T-helper 1 cell (primary cell): ENCODE measurements around the gene PDF.
"Not testable (repeated sequence)": the region's sequence is repeated elsewhere in the genome, so short reads cannot be mapped to it uniquely, and the experiment has no call there.

ENCODE experiments used
- DNase-seq, 5 donors: peaks; one replicate each; pipeline ENCODE4 v3.0.0-alpha.2; 2012 to 2020
- total RNA-seq, 4 donors: gene quantifications; one replicate each; lab custom pipeline; 2026; lab: John Stamatoyannopoulos, UW

Gene PDF, protein sequence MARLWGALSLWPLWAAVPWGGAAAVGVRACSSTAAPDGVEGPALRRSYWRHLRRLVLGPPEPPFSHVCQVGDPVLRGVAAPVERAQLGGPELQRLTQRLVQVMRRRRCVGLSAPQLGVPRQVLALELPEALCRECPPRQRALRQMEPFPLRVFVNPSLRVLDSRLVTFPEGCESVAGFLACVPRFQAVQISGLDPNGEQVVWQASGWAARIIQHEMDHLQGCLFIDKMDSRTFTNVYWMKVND
- 0.61 to 2.3 (median 1.2) reads per million in 4 donors for total RNA-seq

DNA sequence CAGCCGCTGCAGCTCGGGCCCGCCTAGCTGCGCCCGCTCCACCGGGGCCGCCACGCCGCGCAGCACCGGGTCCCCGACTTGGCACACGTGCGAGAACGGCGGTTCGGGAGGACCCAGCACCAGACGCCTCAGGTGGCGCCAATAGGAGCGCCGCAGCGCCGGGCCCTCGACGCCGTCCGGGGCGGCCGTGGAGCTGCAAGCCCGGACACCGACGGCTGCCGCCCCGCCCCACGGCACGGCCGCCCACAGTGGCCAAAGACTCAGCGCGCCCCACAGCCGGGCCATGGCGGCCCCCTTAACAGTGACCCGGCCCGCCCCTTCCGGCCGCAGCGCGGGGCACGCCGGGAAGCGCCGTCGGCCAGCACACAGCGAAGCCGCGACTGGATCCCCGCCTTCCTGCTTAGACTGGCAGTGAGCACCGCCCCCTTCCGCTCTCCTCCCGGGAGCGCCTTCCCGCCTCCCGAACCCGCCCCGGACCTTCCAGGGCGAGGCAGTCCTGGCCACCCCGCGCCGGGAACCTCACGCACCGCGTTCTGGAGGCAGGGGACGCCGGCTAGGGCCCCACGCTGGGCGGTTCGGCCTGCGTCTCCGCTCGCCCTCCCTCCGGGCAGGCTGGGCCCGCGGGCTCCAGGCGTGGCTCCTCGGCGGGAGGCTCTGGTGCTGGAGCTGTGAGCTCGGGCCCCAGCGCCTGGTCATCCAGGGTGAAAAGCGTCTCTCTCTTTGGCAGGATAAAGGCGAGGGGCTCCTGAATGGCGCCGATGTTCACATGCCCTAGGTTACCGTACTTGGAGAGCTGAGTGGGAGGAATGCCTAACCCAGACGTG is at the start of gene PDF:
TSS of gene PDF (minus strand) at position 303 of the 824 bp plus-strand sequence. CDS start at position 285, 18 bp downstream.
- DNase-seq: peak; percentile 75 to 84 (median 77)

DNA sequence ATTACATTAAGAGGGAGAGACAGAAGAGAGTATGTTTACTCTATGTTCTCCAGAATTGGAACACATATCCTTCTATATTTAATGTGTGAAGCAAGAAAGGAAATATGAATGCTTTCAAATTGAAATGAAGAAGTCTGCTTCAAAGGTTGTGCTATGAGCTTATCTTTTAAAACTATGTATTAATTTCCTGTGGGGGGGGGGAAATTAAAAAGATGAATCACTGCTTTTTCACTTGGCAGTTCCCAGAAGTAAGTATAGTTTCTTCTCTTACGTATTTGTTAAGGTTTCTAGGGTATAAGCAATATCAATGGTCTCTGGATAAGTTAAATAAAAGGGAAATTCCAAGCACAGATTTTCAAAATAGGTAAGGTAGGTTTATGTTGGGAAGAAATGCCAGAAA is 48.4 kb upstream of the PDF start:
- DNase-seq: no peak

DNA sequence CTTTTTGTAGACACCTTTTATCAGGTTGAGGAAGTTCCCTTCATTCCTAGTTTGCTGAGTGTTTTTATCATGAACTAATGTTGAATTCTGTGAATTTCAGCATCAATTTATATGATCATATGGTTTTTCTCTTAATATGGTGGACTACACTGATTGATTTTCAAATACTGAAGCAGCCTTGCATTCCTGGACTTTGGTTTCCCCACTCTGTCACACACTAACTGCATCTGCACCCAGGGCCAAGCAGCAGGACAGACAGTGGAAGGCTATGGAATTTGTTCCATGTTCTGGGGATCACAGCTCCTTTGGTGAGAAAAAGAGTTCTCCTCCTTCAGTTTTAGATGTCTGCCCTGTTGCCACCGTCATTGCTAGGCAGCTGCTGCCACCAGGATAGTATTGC is 47.6 kb upstream of the PDF start:
- no peak for DNase-seq

DNA sequence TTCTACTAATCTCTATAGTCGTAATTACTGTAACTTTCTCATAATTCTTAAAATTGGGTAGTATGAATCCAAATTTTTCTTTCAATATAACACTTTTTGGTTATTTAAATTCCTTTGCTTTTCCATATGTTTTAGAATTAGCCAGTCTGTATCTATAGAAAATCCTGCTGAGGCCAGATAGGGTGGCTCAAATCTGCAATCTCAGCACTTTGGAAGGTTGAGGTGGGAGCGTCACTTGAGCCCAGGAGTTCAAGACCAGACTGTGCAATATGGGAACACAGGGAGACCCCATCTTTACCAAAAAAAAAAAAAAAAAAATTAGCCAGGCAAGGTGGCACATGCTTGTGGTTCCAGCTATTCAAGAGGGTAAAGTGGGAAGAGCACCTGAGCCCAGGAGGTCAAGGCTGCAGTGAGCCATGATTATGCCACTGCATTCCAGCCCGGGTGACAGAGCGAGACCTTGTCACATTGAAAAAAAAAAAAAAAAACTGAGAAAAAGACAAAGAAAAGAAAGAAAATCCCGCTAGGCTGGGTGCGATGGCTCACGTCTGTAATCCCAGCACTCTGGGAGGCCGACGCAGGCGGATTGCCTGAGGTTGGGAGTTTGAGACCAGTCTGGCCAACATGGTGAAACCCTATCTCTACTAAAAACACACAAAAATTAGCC is 46.1 kb upstream of the PDF start:
- DNase-seq: no peak

DNA sequence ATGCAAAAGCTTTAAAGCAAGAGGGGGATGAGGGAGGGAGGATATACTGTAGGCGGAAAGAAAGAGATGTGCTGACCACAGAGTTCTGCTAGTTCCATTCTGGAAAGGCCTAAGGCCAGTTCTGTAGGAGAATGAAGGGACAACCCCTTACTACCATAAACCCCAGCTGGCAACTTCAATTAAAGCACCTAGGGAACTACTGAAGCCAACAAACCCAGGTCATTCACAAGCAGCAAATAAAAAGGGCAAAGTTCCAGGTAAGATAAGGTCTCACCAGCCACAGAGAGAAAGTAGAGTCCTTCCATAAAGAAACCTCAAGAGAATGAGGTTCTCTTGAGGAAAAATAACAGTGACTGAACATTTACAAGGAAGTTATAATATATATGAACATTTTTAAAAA is 42.6 kb upstream of the PDF start:
- DNase-seq: no peak

DNA sequence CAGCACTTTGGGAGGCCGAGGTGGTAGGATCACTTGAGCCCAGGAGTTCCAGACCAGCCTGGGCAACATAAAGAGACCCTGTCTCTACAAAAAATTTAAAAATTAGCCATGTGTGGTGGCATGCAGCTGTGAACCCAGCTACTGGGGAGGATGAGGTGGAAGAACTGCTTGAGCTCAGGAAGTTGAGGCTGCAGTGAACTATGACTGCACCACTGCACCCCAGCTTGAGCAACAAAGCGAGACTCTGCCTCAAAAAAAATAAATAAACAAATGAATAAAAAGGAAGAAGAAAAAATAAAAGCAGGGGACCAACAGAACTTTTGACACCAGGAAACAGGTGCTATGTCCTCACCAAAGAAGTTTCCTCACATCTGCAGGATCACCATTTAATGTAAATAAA is 41.2 kb upstream of the PDF start:
- no peak for DNase-seq

DNA sequence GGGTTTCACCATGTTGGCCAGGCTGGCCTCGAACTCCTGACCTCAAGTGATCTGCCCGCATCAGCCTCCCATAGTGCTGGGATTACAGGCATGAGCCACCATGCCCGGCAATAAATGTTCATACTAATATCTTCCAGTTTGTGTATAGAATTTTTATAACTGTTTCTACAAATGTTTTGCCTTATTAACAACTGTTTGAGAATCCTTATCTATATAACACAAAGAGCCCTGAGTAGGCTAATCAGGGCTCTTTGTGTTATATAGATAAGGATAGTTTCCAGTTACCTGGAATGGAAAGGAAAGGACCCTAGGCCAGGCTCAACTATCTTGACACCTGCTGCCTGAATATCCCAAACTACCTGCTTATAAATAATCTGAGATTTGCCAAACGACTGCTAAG is 38.5 kb upstream of the PDF start:
- DNase-seq: no peak

DNA sequence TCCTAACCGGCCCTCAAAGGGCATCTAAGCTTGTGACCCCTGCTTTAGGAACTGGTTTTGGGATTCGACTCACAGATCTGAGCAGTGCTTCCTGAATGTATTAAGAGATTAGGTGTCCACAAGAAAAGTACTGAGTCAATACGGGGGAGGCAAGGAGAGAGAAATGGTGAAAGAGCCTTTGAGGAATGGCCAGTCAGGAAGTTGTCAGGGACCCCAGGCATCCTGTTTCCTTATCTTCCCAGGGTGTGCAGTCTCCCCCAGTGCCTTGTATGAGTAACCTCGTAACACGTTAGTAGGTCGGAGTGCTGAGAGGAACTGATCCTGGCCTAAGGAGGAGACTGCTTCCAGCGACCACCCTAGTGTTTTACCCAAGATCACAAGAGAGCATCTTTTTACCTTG is 37.6 kb upstream of the PDF start:
- DNase-seq: no peak

DNA sequence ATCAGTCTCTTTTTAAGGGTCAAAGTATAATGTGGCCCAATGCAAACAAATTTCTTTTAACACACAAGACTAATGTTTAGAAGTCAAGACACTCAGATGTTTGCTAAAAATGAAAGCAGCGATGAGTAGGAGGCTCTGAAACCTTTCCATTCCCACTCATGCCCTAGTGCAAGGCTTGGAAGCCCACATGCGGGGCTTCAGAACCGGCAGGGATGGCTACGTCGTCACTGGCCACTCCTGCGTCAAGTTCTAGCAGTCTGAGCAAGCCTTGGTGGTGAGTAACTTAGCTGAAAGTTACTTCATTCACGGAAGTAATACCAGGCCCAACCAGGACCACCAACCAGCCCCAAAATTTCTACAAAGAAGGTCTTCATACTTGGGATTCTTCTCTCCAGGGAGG is 36.0 kb upstream of the PDF start:
- no peak for DNase-seq

DNA sequence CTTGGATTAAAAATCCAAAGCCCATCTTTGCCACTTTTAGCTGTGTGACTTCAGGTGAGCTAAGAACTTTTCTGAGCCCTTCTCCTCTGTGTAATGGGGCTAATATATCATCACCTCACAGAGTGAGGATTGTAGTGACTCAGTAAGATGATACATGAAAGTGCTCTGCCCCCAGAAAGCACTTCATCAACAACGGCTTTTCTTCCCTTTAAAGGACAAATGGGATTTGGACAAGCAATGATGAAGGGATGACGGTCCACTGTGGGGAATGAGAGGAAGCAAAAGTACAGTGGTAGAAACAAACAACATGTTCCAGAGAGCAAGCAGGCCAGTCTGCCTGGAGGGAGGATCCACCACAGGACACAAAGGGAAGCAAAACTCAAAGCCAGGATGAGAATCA is 35.5 kb upstream of the PDF start:
- DNase-seq: no peak

DNA sequence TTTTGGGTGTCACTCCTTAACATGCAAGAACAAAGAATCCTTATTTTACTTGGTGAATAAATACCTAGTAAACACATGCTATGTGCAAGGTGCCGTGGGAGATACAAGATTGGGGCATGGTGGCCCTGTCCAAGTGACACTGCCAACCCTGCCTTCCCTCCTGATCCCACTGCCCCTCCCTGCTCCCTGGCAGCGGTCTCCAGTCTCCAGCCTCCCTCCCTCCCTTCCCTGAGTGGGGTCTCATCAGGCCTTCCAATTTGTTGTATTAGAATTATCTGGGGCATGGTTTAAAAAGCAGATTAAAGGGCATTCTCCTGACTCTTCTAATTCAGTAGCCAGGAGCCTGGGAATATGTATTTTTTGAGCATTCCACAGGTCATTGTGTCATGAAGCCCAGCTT is 33.7 kb upstream of the PDF start:
- DNase-seq: no peak

DNA sequence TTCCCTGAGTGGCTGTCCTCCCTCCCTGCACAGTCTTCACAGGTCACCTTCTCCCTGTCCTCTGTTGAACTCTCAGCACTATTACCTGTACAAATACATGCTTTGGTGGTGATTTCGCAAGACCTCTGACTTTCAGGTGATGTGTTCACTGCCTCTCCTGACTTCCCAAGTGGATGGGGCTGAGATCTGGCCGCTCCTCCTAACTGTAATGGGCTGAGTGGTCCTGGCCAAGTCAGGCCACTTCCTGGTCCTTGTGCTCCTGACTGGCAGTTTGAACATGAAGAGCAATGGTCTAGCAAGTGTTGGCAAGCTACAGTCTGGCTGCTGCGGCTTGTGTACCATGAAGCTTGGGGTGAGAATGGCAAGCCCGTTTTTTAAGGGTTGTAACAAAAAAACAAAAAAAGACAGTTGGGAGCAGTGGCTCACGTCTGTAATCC is 32.9 kb upstream of the PDF start:
- DNase-seq: no peak

DNA sequence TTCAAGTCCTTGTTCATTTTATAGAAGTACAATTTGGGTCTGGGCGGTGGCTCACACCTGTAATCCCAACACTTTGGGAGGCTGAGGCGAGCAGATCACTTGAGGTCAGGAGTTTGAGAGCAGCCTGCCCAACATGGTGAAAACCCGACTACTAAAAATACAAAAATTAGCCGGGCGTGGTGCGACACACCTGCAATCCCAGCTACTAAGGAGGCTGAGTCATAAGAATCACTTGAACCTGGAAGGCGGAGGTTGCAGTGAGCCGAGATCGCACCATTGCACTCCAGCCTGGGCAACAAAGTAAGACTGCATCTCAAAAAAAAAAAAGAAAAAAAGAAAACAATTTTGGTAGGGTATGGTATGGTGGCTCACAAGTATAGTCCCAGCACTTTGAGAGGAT is 29.7 kb upstream of the PDF start:
- not testable (repeated sequence) for DNase-seq

DNA sequence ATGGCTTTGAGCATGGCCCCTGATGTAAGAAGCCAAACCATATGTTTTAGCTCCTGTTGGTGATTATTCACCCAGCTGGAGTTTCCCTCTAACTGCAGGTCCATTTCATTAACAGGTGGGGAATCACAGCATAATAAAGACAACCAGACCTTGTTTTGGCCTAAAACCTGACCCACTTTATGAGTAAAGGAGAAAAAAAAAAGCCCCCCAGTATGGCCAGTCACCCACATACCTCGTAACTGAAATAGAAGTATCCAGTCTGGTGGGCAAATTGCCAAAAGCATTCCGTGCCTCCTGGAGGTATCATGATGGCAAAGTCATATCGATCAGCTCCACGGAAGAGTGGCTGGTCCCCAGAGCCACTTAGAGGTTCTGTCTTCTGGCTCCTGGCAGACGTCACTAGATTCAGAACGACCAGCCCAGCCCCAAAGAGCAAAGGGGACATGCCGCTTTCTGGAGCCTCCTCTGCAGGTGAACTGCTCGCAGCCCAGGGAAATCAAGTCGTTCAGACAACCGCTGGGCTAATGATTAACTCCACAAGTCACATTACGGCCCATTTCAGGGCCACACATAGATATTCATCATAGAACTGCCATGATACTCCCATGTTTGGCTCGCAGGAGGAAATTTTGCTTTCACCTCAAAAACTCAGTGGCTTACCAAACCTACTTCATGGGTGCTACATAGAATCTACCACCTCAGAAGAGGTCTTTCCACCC is 21.1 kb upstream of the PDF start, which contains the start of gene TMED6:
TSS of gene TMED6 (minus strand) at position 478 of the 719 bp plus-strand sequence. CDS start at position 445, 33 bp downstream.
- no peak for DNase-seq

DNA sequence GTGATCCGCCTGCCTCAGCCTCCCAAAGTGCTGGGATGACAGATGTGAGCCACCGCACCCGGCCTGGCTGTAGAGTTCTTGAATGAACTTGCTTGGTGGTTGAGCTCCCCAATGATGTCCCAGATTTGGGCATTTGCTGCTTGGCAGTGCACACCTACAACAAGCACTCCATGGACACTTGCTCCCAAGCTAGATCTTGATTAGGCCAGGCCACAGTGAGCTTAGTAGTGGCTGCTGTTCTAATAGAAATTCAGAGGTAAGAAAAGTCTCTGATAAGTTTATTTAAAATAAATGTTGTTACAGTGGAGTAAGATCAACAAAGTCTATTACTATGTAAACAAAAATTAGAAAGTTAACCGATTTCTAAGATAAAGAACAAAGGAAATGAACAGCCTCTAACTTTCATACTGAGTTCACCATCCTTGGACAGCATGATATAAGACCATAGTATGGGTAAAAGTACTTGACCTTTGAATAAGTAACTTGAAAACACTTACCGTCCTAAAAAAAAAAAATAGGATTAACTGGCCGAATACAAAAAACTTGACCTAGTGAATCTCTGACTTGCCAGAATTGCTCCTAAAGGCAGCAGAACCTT is 20.2 kb upstream of the PDF start:
- DNase-seq: no peak

DNA sequence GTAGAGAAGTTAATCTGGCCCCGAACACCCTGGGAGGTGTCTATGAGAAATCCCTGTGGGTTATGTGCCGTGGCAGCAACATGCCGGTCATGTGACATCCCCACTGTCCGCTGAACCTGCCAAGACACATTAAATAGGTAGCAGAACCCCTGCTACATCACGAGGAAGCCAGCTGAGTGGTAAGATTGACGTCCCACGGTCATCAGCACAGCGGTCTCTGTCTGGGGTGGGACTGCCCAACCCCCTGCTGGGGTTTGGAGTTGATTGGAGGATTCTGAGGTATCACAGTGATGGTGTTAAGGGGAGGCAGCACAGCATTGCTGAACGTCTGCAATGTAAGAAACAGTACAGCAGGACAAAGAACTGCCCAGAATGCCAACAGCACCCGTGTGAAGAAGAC is 19.1 kb upstream of the PDF start:
- DNase-seq: no peak

DNA sequence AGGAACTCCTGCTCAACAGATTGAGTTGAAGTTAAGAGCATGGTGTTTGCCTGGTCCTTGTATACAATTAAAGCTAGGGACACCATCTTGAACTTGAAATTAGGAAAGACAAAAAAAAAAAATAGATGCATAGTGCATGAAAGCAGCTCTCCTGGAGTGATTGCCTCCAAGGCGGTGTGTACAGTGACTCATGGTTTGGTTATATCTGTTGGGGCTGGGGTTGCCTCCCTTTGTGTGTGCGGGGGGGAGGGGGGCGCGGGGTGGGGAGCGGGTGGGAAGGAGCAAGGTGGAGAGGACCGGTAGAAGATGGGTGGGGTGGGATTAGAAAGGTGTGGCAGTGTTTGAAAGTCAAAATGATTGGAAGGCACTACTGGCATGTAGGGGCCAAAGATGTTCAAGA is 17.8 kb upstream of the PDF start:
- DNase-seq: no peak

DNA sequence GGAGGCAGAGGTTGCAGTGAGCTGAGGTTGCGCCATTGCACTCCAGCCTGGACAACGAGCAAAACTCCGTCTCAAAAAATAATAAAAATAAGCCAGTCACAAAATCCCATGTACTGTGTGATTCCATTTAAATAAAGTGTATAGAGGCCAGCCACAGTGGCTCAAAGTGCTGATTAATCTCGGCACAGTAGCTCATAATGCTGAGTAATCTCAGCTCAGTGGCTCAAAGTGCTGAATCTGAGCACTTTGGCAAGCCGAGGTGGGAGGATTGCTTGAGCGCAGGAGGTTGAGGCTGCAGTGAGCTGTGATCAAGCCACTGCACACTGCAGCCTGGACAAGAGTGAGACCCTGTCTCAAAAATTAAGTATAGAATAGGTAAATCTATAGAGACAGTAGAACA is 16.3 kb upstream of the PDF start:
- no peak for DNase-seq

DNA sequence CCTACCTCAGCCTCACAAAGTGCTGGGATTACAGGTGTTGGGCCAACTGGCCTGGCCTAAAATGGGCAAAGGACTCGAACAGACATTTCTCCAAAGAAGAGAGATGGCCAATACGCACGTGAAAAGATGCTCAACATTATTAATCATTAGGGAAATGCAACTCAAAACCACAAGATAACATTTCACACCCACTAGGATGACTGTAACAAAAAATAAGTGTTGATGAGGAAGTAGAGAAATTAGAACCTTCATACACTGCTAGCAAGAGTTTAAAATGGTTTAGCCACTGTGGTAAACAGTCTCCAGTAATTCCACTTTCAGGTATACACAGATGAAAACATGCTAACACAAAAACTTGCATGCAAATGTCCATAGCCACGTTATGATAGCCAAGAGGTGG is 15.5 kb upstream of the PDF start:
- DNase-seq: no peak

DNA sequence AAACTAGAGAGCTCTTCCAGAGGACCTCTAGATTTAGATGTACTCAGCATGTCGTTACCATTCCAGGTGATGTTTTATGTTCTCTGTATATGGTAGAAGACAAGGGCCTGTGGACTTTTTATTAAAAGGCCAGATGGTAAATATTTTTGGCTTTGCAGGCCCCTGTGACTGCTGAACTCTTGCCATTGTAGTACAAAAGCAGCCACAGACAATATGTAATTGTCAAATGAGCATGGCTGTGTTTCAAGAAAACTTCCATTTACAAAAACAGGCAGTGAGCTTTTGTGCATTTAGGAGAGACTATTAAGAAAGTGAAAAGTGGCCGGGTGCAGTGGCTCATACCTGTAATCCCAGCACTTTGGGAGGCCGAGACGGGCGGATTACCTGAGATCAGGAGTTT is 13.8 kb upstream of the PDF start:
- DNase-seq: no peak

DNA sequence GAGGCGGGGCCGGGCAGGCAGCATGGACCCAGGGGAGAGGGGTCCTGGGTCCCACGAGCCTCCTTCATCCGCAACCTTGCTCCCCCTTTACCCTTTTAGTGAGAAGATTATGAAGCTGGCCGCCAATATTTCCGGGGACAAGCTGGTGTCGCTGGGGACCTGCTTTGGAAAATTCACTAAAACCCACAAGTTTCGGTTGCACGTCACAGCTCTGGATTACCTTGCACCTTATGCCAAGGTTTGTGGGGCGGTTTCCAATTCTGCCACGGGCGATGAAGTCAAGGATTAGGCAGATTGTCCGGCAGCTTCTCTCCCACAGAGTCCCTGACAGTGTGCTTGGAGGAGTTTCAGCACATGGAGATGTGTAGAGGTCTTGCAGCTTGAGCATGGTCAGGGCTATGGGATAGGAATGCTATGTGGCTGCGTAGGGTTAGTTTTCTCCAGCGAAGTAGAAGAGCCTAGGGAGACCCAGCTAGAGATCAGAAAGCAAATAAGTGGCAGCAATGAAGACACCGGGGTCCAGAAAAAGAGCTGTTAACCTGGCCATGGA is 9.8 kb upstream of the PDF start:
- no peak for DNase-seq
